Stimulated activated naive CD4-positive, alpha-beta T cell (primary cell): ENCODE data around the gene PSMC5.
"Not testable (repeated sequence)": the region's sequence is repeated elsewhere in the genome, so short reads cannot be mapped to it uniquely, and the experiment has no call there.

ENCODE experiments used
- DNase-seq, 6 experiments: peaks; one replicate each; lab custom pipeline; 2025; lab: John Stamatoyannopoulos, UW

PSMC5 gene

GRCh38 chr17:63827002-63827800 is at the start of gene PSMC5, which contains the start of gene FTSJ3:
Gene PSMC5, plus strand, starts transcription at chr17:63827431. Its CDS starts 60 bp downstream, at chr17:63827491.
Gene FTSJ3, minus strand, starts transcription at chr17:63827663. Its CDS starts 761 bp downstream, at chr17:63826902.
- peak; percentile 86 to 96 (median 93) for DNase-seq

DNA sequence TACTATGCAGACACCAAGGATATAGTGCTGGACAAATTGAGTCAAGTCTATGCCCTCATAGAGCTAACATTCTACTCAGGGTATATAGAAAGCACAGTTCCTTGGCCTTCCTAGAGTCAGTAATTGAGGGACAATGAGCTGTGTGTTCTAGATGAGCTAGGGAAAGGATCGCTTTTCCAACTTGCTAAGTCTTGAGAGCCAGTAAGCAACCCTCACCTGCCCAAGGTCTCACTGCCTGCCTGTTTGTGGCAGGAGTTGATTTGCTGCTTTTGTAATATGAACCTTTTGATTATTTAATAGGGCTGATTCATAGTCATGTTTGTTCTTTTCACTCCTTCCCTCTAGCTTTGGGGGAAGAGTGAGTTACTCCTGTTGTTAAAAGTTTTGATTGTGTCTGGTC is 46.7 kb upstream of the PSMC5 start:
- no peak for DNase-seq

- DNase-seq, result no peak
Observed at GRCh38 chr17:63780928-63781327, 46.3 kb upstream of the PSMC5 start.

DNA sequence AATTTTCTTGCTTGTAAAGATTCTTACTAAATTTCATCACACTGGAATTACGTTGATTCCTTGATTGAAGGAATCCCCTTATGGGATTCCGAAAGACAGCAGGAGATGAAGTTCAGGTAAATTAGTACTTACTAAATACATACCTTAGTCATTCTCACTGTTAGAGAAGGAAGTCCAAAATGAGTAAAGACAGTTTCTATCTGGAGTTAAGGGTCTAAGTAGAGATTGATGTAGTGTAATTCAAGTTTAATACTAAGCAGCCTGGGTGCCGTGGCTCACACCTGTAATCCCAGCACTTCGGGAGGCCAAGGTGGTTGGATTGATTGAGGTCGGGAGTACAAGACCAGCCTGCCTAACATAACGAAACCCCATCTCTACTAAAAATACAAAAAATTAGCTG is 43.7 kb upstream of the PSMC5 start:
- no peak for DNase-seq

- DNase-seq, result no peak
Observed at GRCh38 chr17:63785556-63785955, 41.7 kb upstream of the PSMC5 start.

GRCh38 chr17:63786117-63786516 is 41.1 kb upstream of the PSMC5 start:
- DNase-seq, result no peak

DNA sequence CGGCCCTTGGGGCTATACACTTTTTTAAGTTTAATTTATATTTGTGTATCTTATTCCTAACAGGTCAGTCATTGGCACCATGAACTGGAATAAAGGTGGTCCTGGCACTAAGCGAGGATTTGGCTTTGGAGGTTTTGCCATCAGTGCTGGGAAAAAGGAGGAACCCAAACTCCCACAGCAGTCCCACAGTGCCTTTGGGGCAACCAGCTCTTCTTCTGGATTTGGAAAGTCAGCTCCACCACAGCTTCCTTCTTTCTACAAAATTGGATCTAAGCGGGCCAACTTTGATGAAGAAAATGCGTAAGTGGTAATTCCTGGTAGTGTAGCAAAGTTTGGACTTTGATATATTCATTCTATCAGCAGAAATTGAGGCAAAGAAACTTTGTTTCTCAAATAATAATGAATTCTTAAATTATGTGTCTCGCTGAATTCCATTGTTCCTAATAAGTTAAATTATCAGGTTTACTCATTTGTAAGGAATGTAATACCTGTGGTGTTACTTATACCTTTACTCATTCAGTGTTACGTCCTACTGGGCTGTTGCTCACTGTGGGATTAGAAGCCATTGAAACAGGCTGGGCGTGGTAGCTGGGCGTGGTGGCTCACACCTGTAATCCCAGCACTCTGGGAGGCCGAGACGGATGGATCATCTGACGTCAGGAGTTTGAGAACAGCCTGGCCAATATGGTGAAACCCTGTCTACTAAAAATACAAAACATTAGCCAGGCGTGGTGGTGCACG is 40.1 kb upstream of the PSMC5 start:
- DNase-seq, result no peak

- DNase-seq, result no peak
Observed at GRCh38 chr17:63790057-63790456, 37.2 kb upstream of the PSMC5 start.

DNA sequence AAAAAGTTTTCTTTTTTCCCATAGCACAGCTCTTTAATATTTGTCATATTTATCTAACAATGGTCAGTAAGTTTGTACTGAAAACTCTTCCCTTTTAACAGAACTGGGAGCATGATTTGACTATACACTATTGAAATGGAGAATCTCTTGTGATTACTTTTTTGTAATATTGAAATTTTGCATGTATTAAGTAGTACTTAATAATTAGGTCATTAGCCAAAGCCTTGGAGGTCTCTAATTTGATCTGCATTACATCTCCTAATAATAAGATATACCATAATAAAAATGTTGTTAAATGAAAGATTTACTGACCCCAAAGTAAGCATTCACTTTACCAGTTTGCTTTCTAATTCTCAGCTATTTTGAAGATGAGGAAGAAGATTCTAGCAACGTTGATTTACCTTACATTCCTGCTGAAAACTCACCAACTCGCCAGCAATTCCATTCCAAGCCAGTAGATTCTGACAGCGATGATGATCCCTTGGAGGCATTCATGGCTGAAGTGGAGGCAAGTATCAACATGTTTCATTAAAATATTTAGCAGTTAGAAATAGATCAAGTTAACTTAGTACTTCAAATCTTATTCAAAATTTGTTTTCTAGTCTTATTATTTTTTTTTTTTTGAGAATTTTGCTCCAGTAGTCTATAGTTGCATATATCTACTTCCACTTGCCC is 35.0 kb upstream of the PSMC5 start:
- no peak for DNase-seq

DNA sequence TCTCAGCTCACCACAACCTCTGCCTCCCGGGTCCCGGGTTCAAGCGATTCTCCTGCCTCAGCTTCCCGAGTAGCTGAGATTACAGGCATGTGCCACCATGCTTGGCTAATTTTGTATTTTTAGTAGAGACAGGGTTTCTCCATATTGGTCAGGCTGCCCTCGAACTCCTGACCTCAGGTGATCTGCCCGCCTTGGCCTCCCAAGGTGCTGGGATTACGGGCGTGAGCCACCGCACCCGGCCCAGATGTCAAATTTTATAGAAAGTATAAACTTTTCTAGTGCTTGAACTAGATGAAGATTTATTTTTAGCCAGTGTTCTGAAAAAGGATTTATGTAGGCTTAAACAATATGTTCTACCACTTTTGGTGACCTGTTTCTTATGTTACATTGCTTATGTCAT is 30.9 kb upstream of the PSMC5 start:
- not testable (repeated sequence) for DNase-seq

GRCh38 chr17:63798572-63799106 is 28.6 kb upstream of the PSMC5 start:
- no peak for DNase-seq

- DNase-seq, result no peak
Observed at GRCh38 chr17:63800783-63801182, 26.4 kb upstream of the PSMC5 start.

DNA sequence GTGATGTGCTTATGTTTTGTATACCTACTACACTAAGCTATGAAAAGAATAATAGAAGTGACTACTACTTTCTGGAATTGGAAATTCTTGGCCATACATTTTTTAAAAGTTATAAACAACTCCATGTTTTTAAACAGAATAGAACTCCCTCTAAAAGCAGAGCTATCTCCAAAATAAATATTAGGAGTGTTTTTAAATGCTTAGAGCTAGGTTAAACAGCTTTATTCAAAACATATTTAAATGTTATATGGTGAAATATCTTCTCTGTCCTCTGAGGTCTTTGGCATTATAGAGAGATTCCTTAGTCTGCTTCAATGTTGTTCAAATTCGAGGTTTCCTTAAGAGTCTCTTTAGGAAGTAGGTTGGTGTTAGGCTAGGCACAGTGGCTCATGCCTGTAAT is 22.9 kb upstream of the PSMC5 start:
- no peak for DNase-seq

GRCh38 chr17:63805591-63805990 is 21.6 kb upstream of the PSMC5 start:
- DNase-seq, result no peak

- no peak for DNase-seq
Observed at GRCh38 chr17:63809970-63810369, 17.3 kb upstream of the PSMC5 start.

DNA sequence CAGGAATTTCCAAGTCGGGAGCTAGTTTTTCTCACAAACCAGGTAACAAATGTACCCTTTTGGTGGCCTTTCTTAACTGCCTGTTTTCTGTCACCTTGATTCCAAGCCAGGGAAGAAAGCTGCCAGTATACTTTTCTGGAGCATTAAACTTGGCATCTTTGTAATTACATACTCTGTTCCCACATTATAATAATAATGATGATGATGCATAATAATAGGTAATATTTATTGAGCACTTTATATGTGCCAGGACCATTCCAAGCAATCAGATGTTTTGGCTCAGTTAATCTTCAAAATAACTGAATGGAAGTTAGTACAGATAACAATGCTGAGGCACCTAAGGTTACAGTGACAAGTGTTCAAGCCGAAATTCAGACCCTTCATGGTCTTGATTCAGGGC is 11.1 kb upstream of the PSMC5 start:
- DNase-seq, result no peak

DNA sequence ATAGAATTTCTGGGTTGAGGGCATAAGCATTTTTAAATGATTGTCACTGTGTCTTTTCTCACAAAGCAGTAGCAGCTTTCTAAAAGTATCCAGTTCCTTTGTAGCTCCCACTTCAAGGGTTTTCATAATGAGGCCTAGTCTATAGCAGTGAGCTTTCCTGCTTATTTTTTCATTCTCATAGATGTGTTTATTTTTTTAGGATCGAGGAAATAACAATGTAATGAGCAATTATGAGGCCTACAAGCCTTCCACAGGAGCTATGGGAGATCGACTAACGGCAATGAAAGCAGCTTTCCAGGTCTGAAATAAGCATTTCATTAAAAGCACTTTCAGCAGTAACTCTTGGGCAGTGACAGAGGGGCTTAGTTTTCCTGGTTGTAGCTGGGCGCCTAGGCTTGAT is 10.6 kb upstream of the PSMC5 start:
- DNase-seq, result no peak

DNA sequence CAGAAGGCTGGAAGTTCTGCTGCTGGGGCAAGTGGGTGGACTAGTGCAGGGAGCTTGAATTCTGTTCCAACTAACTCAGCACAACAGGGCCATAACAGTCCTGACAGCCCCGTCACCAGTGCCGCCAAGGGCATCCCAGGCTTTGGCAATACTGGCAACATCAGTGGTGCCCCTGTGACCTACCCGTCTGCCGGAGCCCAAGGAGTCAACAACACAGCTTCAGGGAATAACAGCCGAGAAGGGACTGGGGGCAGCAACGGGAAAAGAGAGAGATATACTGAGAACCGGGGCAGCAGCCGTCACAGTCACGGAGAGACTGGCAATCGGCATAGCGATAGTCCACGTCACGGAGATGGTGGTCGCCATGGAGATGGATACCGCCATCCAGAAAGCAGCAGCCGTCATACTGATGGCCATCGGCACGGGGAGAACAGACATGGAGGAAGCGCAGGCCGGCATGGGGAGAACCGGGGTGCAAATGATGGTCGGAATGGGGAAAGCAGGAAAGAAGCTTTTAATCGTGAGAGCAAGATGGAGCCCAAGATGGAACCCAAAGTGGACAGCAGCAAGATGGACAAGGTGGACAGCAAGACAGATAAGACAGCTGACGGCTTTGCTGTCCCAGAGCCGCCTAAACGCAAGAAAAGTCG is 9.4 kb upstream of the PSMC5 start:
- no peak for DNase-seq

DNA sequence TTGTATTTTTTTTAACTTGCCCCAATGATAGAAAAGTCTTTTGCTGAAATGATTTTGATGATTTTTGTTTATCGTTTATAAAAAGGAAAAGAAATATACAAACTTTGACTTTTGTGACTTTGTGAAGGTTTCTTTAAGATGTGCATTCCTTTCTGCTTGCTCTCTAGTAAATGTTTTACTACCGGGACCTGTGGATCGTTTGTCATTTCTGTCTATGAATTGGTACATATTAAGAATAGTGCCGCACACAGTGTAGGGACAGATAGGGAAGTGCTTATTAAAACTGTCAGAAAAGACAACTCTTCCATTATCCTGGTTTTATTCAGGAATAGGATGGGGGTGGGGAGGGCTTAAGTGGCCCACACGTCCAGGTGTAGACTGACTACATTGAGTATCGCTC is 8.1 kb upstream of the PSMC5 start:
- DNase-seq, result no peak

GRCh38 chr17:63819585-63820537 is 7.4 kb upstream of the PSMC5 start:
- DNase-seq, result peak in 1 of 6 experiments; percentile 11
